OCI-LY7 (cell line): ENCODE data around the gene SARDH. TPM values are rescaled to one million over a fixed set of nuclear protein-coding genes. Genes with fewer than 3 reads are reported as not detected.
A peak's percentile ranks its signal among the peaks of the same experiment; 100 is the strongest.

Experiments
- BruUV-seq: library from RNA; stranded (reverse); fragments of 400-500 nt; replicated peaks from 2 replicates; lab custom pipeline; 2021; lab: Mats Ljungman, UMichigan
- CTCF ChIA-PET: fragments of 300-600 bp; sonication (Branson Sonifier 250); formaldehyde crosslinking; loops from one replicate; lab custom pipeline; 2022; ENCODE audit warnings: antibody characterized with exemption; ENCODE audit not compliant: unreplicated experiment; lab: Charles Lee
- POLR2A ChIA-PET: fragments of 300-600 bp; sonication (Branson Sonifier 250); formaldehyde crosslinking; loops from one replicate; lab custom pipeline; 2022; ENCODE audit warnings: antibody characterized with exemption; lab: Charles Lee
- DNase-seq: peaks from one replicate; pipeline ENCODE4 v3.0.0-alpha.2; 2015; ENCODE audit warnings: low spot score
- H2AFZ ChIP-seq: fragments of 200-600 bp; sonication (generic), shearing (Covaris generic); 2 replicates; pipeline ENCODE4 v1.6.1; 2014; ENCODE audit warnings: mild to moderate bottlenecking, antibody characterized with exemption, low read length, moderate library complexity
- H3K27ac ChIP-seq: fragments of 200-600 bp; sonication (generic); 2 replicates; pipeline ENCODE4 v1.5.1; 2014; ENCODE audit warnings: mixed run types, low read depth, mild to moderate bottlenecking, moderate library complexity, low read length, inconsistent platforms; ENCODE audit not compliant: poor library complexity, severe bottlenecking
- H3K36me3 ChIP-seq: fragments of 200-600 bp; sonication (generic); 2 replicates; pipeline ENCODE4 v1.6.1; 2014; ENCODE audit warnings: mild to moderate bottlenecking, antibody characterized with exemption, low read length, moderate library complexity, mixed read lengths; ENCODE audit not compliant: insufficient read depth
- H3K4me1 ChIP-seq: fragments of 200-600 bp; sonication (generic); 2 replicates; pipeline ENCODE4 v1.5.1; 2014; ENCODE audit warnings: mild to moderate bottlenecking, low read length; ENCODE audit not compliant: insufficient read depth, poor library complexity, severe bottlenecking
- H3K4me2 ChIP-seq: fragments of 200-600 bp; sonication (generic); 2 replicates; pipeline ENCODE4 v1.6.1; 2014; ENCODE audit warnings: mild to moderate bottlenecking, low read length
- H3K4me3 ChIP-seq: fragments of 200-600 bp; sonication (generic); 2 replicates; pipeline ENCODE4 v1.5.1; 2014; ENCODE audit warnings: mild to moderate bottlenecking, low read depth, low read length; ENCODE audit not compliant: poor library complexity, severe bottlenecking
- H3K79me2 ChIP-seq: fragments of 200-600 bp; sonication (generic); 2 replicates; pipeline ENCODE4 v1.6.1; 2016; ENCODE audit warnings: low read depth, mild to moderate bottlenecking, low read length, moderate library complexity, mixed read lengths; ENCODE audit not compliant: insufficient read depth
- H3K9me2 ChIP-seq: fragments of 200-600 bp; sonication (generic); 2 replicates; pipeline ENCODE4 v1.6.1; 2016; ENCODE audit warnings: mild to moderate bottlenecking, low read length, mixed read lengths; ENCODE audit not compliant: insufficient read depth
- H3K9me3 ChIP-seq: fragments of 200-600 bp; sonication (generic); 2 replicates; pipeline ENCODE4 v1.6.1; 2014; ENCODE audit warnings: mild to moderate bottlenecking, mixed run types, low read length, mixed read lengths
- H4K20me1 ChIP-seq: fragments of 200-600 bp; sonication (generic); 2 replicates; pipeline ENCODE4 v1.6.1; 2014; ENCODE audit warnings: mild to moderate bottlenecking, antibody characterized with exemption, low read length, moderate library complexity, mixed read lengths; ENCODE audit not compliant: insufficient read depth
- CTCF ChIP-seq: fragments of 200-600 bp; sonication (generic); conservative IDR thresholded peaks from 2 replicates; pipeline ENCODE4 v1.5.1; 2014; ENCODE audit warnings: mild to moderate bottlenecking, antibody characterized with exemption, low read length, moderate library complexity, mixed read lengths
- EZH2phosphoT487 ChIP-seq: fragments of 200-600 bp; sonication (generic); IDR thresholded peaks from 2 replicates; pipeline ENCODE4 v1.6.1; 2018; ENCODE audit warnings: low read depth, borderline replicate concordance, mild to moderate bottlenecking, mixed run types, antibody characterized with exemption, low read length, moderate library complexity, mixed read lengths
- intact Hi-C: fragments of 100-400 bp; cut with micrococcal nuclease; formaldehyde crosslinking; loops from one replicate; pipeline ENCODE4 v1.10.0; 2022; ENCODE audit not compliant: unreplicated experiment
- total RNA-seq, 2 experiments: library from RNA; depleted of rRNA in 1 of 2; stranded (reverse); fragments of >200 nt in 1 of 2; shearing (Covaris generic) in 1 of 2; gene quantifications; 2 replicates each; pipeline ENCODE4 v1.2.3, GENCODE V29; 2014 to 2022

SARDH gene
- total RNA-seq, 2 experiments from 2014 or later: 42.8 to 60.8 TPM

GRCh38 chr9:133715866-133716563 lies 22.1 kb downstream of the SARDH start:
- Histone ChIP-seq H3K79me2 (no peaks in the 10 kb centered on the region), H3K27ac (no peak overlapping the region), H3K9me3 (no peaks in the 10 kb centered on the region), H4K20me1 (no peaks in the 10 kb centered on the region), H3K9me2 (no peaks in the 10 kb centered on the region), H3K4me2 (no peak overlapping the region), H3K4me3 (no peak overlapping the region), H3K36me3 (no peaks in the 10 kb centered on the region), H3K4me1 (peaks cover 19% of the 10 kb centered on the region), H2AFZ (no peak overlapping the region)
- peak; percentile 75 for DNase-seq
- ChIA-PET POLR2A (no interaction called here), CTCF (no interaction called here)
- intact Hi-C loops: loop anchor here (1.0 to 5.0 kb wide), 2 partner anchors 59 to 183 kb away; no protein-coding TSS in a partner anchor
- BruUV-seq: no TSS peak
- no peak for TF ChIP-seq EZH2phosphoT487
- peak; percentile 94 for TF ChIP-seq CTCF

GRCh38 chr9:133715295-133715865 lies 22.8 kb downstream of the SARDH start:
- no TSS peak for BruUV-seq
- TF ChIP-seq EZH2phosphoT487: no peak
- no peak for TF ChIP-seq CTCF
- Histone ChIP-seq H3K36me3 (no peaks in the 10 kb centered on the region), H3K9me3 (no peaks in the 10 kb centered on the region), H4K20me1 (no peaks in the 10 kb centered on the region), H3K79me2 (no peaks in the 10 kb centered on the region), H3K4me2 (no peak overlapping the region), H2AFZ (no peak overlapping the region), H3K9me2 (no peaks in the 10 kb centered on the region), H3K4me1 (peaks cover 23% of the 10 kb centered on the region), H3K27ac (no peak overlapping the region), H3K4me3 (no peak overlapping the region)
- intact Hi-C loops: loop anchor here (1.0 to 5.0 kb wide), 2 partner anchors 58 to 182 kb away; no protein-coding TSS in a partner anchor
- DNase-seq: no peak
- ChIA-PET CTCF (interaction anchor here (1.0 kb wide), 1 partner anchor 182 kb away, joined by 3 read pairs; no protein-coding TSS in a partner anchor), POLR2A (no interaction called here)
